Measurements from ENCODE around the gene SWAP70.

Gene SWAP70

GRCh38 chr11:9780929-9781328 lies 117.1 kb downstream of the SWAP70 start:
- no peak for DNase-seq

- no peak for DNase-seq
Measured at GRCh38 chr11:9783986-9784385, 120.1 kb downstream of the SWAP70 start.

GRCh38 chr11:9784602-9785315 lies 120.9 kb downstream of the SWAP70 start:
- no peak for DNase-seq

GRCh38 chr11:9787260-9787659 lies 123.4 kb downstream of the SWAP70 start:
- no peak for DNase-seq

GRCh38 chr11:9787981-9788521 lies 124.2 kb downstream of the SWAP70 start:
- DNase-seq, result no peak

- no peak for DNase-seq
Measured at GRCh38 chr11:9789910-9790309, 126.0 kb downstream of the SWAP70 start.

GRCh38 chr11:9790703-9791102 lies 126.8 kb downstream of the SWAP70 start:
- no peak for DNase-seq

GRCh38 chr11:9796266-9796665 lies 132.4 kb downstream of the SWAP70 start:
- DNase-seq, result no peak

- DNase-seq, result no peak
Measured at GRCh38 chr11:9796854-9797253, 133.0 kb downstream of the SWAP70 start.

GRCh38 chr11:9797300-9797699 lies 133.4 kb downstream of the SWAP70 start:
- DNase-seq, result no peak

- no peak for DNase-seq
Measured at GRCh38 chr11:9799886-9800285, 136.0 kb downstream of the SWAP70 start.

- no peak for DNase-seq
Measured at GRCh38 chr11:9802291-9802861, 138.5 kb downstream of the SWAP70 start.
